HL-60/S4 (cell line): ENCODE data around the gene CST6.

Experiments
- in situ Hi-C: fragments of 300-500 bp; cut with MboI; formaldehyde crosslinking; loops from 2 replicates; pipeline ENCODE4 v1.14.3; 2022; ENCODE audit warnings: low sequenced_read_pairs

Gene CST6

DNA sequence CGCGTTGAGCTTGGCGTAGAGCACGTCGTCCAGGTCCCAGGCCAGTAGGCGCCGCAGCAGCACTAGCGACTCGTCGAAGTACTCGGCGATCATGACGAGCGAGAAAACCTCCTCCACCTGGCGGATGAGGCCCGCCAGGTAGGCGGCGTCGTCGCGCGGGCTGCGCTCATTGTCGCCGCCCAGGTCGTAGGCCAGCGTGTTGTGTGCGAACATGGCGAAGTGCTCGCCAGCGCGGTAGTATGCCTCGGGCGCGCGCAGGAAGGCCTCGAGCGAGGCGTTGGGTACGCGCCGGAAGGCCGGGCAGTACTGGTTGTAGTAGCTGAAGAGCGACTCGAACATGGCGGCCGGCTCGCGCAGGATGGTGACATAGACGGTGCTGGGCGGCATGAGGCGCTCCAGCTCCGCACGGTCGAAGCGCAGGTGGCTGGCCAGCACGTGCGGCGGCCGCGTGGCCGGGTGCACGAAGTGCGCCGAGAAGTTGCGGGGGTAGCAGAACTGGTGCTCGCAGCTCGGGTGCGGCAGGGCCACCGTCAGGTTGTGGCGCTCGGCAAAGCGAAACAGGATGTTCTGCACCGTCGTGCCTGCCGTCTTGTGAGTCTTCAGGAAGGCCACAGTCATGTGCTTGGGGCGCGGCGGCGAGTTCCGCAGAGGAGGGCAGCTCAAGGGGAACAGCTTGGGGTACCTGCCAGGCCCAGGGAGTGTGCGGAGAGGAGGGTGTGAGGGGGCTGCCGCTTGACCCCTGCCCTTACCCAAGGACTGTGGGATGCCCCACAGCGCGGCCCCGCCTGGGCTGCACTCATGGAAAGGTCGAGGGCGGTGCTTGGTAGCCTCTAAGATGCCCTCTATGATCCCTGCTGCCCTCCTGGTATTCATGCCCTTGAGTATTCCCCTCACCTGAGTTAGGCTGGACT lies 31.4 kb downstream of the CST6 start:
- in situ Hi-C loops = no loop called here

DNA sequence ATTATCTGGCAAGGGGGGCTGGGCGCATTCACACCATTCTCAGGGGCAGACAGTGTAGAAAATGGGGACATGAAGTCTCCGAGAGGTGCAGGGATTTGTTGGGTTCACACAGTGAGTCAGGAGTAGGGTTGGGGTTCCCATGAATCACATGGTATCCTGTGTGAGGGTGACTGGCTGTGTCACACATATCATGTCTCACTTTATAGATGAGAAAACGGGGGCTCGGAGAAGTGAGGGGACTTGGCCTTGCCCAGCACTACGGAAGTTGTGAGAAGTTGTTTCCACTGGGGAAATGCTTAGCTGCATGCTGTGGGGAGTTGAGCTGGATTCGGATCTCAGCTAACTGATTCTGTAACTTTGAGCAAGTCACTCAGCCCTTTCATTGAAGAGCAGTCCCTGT lies 32.9 kb downstream of the CST6 start:
- in situ Hi-C loops = no loop called here

DNA sequence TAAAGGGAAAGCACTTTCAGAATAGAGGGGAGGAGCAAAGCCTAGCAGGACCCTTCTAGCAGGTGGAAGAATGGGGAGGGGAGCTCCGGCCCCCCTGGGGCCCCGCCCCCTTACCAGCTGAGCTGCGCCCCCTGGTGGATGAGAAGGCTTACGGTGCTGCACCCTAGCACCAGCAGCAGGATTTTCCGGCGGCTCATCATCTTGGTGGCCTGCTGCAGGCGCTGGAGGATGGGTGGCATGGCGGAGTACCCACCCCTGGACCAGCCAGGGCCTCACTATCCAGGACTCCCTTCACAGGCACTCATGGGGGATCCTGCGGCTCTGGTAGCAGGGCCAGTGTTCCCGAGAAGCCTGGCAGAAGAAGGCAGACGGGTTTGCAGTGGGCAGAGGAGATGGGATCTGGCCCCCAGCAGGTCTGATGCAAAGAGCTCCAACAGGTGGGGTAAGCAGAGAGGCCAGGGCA lies 33.4 kb downstream of the CST6 start:
- in situ Hi-C loops = no loop called here

DNA sequence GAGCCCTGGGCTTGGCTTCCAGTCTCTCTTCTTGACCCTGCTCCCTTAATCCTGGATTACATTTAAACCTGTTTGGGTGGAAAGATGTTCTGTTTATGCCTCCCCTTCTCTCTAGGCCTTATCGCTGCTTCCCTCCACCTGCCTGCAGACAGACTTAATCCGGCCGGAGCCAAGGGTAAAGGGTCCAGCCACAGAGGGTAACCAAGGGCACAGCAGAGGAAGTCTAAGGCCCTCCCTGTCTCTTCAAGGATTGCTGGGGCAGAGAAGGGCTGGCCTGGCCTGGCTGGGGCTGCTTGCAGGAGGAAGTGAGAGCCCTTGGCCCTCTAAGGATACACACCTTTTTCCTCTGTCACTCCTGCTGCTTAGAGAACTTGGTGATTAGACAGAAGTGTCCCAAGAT lies 35.1 kb downstream of the CST6 start:
- in situ Hi-C loops = no loop called here

DNA sequence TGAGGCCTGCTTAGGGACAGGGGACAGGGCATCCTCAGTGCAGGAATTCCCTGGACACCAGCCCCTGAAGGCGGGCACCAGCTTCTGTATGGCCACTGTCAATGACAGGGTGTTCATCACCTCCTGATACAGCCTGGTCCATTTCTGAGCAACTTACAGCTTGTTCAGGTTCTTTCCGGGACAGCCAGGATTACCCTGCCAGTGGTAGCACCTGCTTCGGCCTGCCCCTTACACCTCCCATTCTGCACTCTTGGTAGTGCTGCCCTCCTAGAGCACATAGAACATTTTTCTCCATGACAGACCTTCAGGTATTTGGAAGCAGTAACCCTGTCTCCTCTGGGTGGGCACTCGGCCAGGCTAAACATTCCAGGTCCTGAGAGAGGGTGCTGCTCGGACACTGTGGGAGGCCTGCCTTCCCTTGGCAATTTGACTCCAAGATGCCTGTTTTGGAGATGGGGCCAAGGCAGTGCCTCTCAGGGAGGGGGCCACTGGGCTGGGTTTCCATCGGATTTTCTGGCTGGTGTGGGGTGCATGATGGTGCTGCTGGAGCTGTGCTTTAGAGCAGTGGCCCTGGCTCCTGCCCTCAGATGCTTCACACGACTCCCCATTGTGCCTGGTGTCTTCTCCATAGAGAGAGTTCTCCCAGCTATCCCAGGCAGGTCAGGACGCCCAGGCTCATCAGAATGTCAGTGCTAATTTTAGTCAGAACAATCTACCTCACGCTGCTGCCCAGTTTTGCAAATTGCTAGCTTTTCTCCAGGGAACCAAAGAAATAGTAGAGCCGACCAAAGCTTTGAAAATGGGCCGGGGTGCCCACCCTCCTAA lies 35.9 kb downstream of the CST6 start:
- in situ Hi-C loops = no loop called here

DNA sequence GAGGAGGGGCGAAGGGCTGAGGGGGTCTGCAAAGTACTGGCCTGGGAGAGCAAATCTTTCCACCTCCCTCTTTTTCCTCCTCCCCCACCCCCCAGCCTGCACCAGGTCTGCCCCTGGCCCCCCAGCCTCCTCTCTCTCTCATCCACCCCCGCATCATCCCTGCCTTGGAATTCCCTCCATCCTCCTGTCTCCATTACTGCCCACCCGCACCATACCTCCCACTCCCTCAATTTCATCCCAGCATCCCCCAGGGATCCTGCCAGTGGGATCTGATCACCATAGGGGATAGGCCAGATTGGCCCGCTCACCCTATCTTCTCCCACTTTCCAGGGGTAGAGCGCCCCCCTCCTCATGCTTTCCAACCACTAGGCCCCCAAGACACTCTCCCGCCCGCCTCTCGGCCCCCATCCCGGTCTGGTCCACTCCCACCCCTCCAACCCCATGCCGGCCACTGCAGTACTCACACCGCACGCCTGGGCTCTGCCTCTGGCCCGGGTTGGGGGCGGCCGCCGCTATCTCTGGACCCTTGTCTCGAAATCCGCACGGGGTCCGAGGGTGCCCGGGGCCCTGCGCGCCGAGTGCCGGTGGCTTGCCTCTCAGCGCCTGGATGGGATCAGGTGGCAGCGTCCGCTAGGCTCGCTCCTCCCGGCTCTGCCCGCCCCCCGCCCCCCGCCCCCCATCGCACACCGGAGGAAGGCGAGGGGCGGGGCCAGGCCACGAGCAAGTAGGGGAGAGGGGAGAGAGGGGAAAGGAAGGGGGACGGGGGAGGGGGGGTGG lies 36.9 kb downstream of the CST6 start, which contains the start of gene GAL3ST3:
Gene GAL3ST3 (minus strand): TSS at position 615 of the 777 bp plus-strand sequence. CDS start 3,746 bp downstream, outside the sequence.
- in situ Hi-C loops = no loop called here

DNA sequence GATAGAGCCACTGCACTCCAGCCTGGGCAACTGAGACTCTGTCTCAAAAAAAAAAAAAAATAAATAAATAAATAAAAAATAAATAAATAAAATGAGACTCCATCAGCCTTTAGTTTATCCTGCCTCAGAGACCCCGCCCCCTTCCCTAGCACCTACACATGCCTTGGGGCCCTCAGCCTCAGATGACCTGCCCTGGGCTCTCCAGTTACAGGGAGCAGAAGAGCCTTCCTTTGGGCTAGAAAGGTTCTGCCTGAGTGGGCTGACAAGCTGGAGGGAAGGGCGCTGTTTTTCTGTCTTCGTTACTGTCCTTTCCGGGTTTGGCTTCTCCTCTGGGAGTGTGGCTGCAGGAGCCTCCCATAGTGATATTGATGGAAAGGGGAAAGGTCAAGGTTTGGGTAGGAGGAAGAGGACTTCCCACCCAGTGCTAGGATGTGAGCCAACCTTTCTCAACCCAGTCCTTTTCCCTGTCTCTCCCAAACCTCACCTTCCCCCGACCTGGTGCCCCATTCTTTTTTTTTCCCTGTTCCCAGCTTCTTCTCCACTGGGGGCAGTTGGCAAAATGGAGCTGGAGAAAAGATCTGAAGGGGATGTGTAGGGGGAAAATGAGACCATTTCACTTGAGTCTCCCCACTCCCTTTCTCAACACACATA lies 38.9 kb downstream of the CST6 start:
- in situ Hi-C loops = no loop called here

DNA sequence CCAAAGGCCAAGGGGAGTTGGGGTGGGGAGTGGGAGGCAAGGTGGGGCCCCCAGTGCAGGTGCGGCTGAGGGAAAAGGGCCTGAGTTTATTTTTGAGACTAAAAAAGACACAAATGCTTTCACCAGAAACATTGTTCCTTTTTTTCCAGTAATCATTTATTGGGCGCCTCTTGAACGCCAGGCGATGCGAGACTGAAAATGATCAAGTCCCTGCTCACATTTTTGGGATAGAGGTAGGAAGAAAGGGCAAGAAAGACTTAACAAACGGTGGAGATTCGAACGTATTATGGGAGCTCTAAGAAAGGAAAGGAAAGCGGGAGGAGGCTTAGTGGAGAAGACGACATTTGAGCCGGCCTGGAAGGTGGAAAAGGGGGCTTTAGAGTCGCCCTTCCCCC lies 39.6 kb downstream of the CST6 start:
- in situ Hi-C loops = no loop called here

DNA sequence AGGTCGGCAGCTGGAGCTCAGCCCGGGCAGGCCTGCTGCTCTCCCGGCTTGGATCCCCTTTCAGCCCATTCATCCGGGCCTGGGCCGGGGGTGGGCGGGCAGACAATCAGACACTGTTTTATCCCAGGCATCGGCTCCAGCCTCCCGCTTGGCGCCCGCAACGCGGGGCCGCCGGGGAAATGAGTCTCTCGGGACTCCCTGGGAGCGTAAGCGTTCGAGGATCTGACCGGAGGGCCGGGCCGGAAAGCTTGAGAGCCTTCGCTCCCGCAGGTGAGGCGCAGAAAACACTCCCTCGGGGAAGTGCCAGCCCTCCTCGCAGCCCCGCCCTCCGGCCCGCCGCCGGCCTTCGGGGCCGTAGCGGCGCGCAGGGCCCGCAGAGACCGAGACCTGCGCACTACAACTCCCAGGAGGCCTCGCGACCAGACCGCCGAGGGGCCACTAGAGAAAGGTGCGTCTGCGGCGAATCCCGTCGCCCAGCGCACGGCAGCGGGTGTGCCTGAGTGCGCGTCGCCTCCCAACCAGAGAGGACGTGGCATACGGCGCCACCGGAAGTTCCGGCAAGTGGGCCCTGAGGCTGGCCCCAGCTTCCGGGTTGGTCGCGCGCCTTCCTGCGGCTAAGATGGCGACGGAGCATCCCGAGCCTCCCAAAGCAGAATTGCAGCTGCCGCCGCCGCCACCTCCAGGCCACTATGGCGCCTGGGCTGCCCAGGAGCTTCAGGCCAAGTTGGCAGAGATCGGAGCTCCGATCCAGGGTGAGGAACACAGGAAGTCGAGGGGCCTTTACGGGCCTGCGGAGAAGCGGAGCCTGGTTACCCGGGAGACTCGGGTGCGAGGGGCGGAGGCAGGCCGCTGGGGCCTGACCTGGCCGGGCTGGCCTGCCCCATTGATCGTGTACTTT lies 40.2 kb downstream of the CST6 start, which contains the start of gene SF3B2:
Gene SF3B2 (plus strand): TSS at position 599 of the 898 bp plus-strand sequence. CDS start 21 bp downstream, at position 620.
- in situ Hi-C loops = no loop called here

DNA sequence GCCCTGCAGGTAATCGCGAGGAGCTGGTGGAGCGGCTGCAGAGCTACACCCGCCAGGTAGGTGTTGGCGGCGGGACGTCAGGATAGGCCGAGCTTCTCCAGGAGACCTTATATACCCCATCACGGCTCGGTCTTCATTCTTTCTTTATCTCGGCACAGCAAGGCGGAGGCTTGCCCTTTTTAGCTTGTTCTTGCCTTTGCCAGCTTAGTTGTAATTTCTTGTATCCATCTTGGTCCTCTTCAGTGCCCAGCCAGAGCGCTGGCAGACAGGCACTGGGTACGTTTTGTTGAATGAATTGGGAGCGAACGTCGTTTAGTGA lies 40.8 kb downstream of the CST6 start:
- in situ Hi-C loops = no loop called here

DNA sequence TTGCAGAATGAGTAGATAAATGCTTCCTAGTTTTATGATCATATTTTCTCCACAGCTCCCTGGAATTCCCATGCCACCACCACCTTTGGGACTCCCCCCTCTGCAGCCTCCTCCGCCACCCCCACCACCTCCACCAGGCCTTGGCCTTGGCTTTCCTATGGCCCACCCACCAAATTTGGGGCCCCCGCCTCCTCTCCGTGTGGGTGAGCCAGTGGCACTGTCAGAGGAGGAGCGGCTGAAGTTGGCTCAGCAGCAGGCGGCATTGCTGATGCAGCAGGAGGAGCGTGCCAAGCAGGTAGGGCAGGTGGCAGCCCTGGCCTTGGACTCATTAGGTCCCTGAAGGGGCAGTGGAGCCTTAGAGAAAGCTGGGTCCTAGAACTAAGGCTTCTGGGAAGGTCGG lies 43.2 kb downstream of the CST6 start:
- in situ Hi-C loops = no loop called here

DNA sequence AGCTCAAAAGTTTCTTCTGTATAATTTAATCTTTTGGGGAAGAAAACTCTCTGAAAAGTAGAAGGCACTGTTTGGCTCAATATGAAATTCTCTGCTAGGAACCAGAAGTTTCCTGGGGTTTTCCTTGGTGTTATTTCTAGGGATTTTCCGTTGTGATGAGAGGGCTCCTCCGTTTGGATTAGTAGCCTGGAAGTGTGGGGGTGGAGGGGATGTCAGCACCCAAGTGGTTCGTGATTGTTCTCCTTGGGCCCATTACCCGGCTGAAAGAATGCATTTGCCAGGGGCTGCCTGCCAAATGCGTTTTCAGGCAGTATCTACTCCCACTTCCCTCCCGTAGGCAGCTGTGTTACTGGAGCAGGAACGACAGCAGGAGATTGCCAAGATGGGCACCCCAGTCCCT lies 44.7 kb downstream of the CST6 start:
- in situ Hi-C loops = no loop called here

DNA sequence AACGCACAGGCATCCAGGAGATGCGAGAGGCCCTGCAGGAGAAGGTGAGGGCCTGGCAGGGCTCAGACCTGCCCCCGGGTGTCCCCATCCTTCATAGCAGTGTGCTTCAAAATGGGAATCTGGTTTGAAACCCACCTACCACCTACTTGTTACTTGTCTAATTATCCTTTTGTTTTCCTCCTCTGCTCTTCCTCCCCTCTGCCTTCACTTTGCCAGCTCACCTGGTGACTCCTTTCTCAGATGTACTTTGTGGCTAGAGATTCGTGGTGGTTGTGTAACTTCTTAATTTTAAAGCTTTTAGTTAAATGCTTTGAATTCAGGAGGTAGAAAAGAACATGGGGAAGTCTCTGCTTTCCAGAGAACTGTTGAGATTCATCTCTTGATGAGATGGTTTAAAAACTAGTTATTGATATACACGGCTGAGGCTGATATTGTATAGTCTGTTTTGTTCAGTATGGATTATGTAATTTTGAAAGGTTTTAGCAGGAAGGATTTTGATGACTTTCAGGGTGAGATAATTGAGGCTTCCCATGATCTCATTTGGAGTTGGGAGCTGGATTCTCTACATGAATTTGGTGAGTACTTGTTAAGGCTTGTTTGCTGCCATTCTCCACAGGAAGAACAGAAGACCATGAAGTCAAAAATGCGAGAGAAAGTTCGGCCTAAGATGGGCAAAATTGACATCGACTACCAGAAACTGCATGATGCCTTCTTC lies 48.3 kb downstream of the CST6 start:
- in situ Hi-C loops = no loop called here

DNA sequence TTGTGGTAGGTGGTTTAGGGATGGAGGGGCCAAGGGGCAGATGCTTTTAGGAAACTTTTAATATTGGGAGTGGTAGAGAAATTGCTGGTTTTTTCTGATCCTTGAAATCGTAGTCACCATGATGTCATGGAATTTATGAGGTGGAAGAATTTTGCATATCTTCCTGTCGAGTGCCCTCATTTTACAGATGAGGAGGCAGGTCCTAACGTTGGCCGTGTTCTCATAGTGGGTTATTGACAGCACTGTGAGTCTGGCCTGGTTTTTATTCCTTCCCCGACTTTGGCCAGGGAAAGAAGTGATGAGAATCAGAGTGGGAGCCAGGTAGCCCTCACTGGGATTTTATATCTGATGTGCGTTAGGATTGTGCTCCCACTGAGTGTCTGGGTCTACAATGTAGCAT lies 49.5 kb downstream of the CST6 start:
- in situ Hi-C loops = no loop called here

DNA sequence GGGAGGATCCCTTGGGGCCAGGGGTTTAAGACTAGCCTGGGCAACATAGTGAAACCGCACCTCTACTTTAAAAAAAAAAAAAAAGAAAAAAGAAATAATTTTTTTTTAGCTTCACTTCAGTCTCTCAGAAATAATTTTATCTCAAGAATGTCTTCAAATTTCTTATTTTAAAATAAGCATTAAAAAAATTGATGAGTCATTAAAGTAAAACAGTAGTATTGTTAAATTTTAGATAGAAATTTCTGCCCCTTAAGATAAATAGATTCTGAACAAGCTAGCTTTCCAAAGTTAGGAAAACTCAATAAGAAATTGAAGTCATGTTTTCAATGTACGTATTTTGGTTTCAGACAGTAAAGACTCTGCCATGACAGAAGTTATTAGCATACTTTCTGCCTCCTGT lies 50.6 kb downstream of the CST6 start:
- in situ Hi-C loops = no loop called here
